Activated CD4-positive, alpha-beta T cell treated with anti-CD3 and anti-CD28 coated beads for 4 hours (primary cell): ENCODE results near the gene SLC6A17.

Experiments used
- DNase-seq, 2 donors: peaks; one replicate each; pipeline ENCODE4 v3.0.0-alpha.2; 2020

Gene SLC6A17

DNA sequence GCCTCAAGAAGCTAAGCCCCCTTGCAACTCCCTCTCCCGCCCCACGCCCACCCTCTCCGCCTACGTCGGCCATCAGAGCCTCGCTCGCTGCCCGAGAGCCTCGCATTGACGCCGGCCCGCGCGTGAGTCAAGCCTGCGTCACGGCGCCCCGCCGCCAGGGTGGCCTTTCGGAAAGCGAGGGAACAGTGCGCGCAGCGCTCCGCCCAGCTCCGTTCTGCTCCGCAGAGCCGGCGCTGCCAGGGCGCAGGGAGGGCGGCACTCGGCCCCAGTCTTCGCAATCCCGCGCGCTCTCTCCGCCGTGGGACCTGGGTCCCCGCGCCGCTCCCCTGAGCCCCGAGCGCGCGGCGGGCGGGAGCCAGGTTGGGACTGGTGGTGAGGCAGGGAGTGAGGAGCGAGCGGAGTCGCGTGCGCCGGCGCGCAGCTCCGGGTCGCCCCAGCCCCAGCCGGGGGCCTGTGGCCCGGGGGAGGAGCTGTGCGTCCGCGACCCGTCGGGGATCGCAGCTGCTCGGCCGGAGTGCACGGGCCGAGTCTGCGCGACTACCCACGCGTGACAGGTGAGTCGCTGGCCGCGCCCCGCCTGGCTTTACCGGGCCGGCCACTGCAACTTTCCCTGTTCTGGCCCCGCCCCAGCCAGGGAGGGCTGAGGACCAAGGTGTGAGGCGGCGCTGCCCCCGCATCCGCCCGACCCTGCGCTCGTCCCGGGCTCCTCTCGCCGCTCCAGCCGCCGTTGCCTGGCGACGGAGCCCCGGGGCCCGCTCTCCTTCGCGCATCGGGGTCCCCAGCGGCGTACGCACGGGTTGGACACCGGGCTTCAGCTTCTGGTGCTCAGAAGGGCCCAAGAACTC is at the start of gene SLC6A17:
Gene SLC6A17, plus strand, starts transcription at position 165 of the 845 bp plus-strand sequence. CDS start 16,436 bp downstream, outside the sequence.
- DNase-seq, result no peak

DNA sequence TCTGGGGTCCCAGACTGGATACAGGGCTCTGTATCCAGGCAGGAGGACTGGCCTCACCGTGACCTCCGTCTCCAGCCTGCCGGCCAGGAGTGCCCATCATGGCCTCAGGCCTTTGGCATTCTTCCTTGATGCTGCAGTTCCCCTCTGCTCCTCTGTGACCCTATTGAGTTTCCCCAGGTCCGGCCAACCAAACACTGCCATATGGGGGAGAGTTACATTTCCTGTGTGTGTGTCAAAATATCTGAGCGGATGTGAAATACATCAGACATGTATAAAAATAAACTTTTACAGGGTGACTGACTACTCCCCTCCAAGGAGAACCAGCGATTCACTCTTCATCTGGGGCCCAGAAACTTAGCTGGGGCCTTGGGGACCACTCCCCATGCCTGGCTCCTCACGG is 48.2 kb upstream of the SLC6A17 start:
- no peak for DNase-seq

DNA sequence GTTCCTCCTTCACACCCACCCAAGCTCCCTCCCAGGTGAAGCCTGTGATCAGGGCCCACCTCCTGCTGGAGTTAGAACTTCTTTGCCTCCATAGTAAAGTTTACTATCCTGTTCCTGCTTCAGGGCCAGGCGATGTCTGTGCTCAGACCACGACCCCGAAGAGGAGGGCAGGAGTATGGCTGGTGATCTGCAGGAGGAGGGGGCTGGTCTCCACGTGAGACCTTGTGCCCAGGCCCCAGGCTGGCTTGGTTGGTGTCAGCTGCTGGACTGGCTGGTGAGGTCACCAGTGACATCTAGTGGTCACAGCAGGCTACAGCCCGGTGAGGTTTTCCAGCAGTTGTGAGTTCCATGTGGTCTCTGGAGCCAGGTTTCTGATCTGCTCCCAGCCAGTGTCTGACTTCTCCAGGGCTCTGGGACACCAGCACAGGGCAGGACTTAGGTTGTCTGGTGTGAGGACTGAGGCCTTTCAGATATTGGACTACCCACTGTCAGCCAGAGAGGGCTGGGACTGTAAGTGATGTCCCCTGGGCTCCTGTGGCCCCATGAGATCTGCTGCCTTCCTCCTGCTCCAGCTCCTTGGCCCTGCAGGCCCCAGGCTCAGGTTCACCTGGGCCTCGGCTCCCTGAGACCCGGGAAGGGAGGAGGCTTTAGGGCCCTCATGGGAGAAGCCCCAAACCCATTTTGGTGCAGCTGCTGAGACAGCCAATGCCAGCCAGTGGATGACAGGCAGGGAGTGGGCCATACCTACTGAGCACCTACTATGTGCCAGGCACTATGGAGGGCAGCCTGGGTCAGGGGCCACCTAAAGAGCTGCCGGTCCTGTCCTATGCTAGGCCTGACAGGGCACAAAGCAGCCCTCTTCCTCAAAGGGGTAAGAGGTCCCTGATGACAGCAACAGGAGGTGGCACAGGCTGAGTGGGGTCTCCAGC is 44.0 kb upstream of the SLC6A17 start:
- peak; percentile 48 to 52 for DNase-seq

DNA sequence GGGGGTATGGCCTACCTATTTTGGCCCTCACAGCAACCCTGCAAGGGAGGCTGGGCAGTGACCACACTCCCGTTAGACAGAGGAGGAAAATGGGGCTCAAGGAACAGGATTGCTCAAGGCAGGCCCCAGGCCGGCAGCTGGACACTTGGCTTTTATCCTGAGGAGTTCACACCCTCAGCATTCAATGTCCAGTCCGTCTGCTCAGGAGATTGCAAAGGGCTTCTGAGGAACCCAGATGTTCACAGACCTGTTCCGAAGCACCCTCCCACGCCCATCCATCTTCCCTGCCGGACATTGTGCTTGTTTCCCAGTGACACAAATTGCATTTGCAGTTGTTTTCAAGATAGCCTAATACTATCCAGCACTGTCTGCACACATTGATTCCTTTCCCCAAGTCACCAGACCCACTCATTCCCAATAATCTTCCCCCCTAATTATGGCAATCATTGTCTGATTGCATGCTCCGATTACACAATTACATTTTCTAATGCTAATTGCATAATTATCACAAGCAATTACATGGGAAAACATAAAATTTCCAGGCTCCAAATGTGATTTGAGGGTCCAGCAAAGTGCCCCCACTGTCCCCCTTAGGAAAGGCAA is 42.3 kb upstream of the SLC6A17 start:
- DNase-seq, result no peak

DNA sequence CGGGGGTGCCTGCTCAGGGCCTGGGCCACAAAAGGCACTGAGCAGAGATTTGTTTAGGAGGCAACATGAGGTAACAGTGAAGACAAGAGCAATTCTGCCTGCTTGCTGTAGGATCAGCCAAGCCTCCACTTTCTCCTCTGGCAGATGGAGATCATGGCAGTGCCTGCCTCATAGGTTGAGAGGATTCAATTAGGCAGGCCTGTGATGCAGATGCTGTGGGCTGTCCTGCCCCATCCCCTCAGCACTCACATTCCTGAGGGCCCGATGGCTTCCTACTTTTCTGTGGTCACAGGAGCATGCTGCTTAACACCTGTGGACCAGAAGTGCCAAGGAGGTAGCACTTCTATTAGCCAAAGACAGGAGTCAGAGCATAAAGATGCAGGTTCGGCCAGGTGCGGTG is 39.2 kb upstream of the SLC6A17 start:
- DNase-seq, result no peak

DNA sequence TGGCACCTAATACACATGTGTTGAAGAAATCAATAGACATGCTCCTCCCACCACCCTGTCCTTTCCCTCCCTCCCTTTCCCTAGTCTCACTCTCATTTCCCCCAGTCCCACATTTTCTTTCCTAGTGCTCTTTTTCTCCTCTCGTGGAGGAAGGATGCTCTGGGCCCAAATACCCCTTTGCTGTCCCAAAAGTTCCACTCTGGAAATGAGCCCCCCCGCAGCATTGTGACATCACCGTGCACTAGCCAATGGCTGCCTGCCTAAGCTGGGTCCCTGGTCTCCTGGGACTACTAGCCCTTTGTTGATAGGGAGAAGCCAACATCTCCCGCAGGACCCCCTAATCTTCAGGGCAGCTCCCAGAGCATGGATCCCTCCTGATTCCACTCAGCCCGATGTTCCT is 38.2 kb upstream of the SLC6A17 start, which contains the start of gene UBL4B:
Gene UBL4B, plus strand, starts transcription at position 301 of the 400 bp plus-strand sequence. Its CDS starts 92 bp downstream, at position 393.
- DNase-seq, result no peak

DNA sequence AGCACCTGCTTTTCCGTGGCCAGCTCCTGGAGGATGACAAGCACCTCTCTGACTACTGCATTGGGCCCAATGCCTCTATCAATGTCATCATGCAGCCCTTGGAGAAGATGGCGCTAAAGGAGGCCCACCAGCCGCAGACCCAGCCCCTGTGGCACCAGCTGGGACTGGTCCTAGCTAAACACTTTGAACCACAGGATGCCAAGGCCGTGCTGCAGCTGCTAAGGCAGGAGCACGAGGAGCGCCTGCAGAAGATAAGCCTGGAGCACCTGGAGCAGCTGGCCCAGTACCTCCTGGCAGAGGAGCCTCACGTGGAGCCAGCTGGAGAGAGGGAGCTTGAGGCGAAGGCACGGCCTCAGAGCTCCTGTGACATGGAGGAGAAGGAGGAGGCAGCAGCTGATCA is 37.6 kb upstream of the SLC6A17 start:
- no peak for DNase-seq

DNA sequence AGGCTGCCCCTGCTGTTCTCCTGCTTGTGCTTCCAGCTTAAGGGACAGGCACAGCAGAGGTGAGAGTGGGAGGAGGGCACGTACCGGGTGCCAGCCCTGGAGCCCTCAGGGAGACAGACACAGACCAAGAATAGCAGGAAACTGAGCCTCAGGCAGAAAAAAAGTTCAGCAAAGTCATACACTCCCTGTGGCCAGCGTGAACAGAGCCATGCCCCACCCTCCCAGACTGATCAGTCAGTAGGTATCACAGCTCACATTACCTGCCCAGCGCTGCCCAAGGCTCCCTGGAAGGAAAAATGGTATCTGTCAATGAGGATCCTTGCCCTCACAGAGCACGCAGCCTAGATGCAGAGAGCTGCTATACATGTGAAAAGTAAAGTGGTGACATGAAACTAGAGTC is 36.7 kb upstream of the SLC6A17 start:
- DNase-seq, result no peak

DNA sequence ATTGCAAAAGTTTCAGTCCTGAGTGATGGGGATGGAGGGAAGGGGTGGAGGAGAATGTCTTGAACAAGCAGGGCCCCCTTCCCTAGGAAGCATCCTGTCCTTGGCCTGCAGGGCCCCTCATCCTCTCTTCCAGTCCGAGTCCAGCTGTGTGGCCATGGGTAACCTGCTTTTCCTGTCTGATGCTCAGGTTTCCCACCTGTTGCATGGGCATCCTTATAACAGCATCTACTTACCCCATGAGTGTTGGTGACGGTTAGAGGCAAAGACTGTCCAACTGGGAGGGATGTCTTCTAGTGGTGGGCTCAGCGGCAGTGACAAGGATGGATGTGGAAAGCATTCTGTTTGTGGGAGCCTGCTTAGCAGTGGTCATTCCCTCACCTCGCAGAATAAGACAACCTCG is 36.1 kb upstream of the SLC6A17 start:
- DNase-seq, result no peak

DNA sequence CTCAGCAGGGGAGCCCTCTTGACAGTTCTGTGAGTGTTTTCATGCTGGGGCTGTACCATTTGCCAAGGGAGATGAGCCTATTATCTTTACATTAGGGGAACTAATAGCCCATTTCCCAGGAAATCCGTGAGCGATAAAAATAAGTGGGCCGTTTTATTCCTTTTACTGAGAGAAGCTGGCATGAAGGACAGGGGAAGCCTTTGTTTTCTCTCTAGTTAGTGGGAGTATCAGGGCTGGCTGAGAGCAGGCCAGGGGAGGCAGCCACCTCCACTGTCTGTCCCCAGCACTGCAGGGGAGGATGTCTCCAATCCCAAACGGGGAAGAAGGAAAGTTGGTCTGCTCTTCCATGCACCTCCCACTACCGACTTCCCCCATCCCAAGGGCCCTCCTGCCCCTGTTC is 35.5 kb upstream of the SLC6A17 start:
- no peak for DNase-seq

DNA sequence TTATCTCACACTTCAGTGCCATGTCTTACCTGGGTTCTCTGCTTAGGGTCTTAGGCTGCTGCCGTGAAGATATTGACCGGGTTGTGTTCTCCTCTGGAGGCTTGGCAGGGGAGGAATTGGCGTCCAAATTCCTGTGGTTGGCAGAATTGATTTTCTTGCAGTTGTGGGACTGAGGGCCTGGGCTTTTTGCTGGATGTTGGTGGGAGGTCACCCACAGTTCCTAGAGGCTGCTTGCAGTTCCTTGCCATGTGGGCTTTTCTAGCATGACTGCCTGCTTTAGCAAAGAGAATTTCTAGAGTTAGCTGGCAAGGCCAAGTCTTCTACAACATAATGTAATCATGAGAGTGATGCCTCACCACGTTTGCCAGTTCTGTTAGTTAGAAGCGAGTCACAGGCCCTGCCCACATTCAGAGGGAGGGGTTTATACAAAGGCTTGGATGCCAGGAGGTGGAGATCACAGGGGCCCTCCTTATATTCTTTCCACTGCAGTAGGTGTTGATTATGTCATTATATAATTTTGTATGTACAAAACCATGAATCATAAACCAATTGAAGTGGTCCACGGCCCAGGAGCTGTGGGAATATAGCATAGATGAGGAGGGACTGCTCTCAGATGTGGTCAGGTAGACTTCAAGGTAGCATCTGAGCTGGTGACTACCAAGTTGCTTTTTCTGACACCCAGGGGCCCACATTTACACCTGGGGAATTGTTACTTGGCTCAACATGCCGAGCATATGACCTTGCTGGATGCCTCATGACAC is 31.5 kb upstream of the SLC6A17 start:
- DNase-seq, result peak in 1 of 2 donors; percentile 9

DNA sequence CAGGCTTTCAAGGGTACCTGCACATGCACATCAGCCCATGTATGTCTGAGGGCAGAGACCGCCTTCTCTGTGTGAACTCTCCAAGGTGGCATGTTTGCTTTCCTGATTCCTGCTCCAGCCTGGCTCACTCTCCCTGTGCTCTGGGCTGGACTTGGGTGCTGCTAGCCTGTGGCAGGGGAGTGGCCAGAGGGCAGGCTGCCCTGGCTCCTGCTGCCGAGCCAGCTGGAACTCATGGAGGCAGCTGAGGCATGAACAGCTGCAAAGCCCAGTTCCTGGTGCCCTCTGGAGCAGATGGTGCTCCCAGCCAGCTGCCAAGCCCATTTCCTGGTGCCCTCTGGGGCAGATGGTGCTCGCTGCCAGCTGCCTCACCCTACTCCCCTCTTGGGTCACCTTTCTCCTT is 30.5 kb upstream of the SLC6A17 start:
- no peak for DNase-seq

DNA sequence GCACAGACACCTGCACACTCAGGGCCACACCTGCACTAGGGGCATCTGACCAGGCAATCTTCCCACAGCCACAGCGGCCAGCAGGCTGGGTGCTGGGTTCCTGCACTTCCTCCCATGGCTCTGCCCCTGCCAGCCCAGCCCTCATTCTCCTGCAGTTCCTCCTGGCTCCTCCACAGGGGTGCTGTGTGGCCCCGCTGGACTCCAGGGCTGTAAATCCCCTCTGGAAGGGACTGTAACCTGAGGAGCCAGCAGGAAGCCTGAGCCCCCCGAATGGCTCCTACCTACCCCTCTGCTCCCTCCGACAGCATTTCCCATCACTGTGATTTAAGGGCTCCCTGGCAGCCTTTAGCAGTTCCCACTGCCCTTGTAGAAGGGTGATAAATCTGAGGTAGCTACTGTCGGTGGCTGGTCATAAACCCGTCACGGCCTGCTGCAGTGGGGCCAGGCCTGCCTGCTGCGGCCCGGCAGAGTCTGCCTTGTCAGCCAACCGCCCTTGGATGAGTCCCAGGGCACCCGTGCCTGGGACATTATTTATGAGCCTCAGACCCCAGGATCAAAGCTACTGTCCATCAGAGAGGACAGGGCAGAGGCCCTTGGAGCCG is 29.2 kb upstream of the SLC6A17 start:
- no peak for DNase-seq

DNA sequence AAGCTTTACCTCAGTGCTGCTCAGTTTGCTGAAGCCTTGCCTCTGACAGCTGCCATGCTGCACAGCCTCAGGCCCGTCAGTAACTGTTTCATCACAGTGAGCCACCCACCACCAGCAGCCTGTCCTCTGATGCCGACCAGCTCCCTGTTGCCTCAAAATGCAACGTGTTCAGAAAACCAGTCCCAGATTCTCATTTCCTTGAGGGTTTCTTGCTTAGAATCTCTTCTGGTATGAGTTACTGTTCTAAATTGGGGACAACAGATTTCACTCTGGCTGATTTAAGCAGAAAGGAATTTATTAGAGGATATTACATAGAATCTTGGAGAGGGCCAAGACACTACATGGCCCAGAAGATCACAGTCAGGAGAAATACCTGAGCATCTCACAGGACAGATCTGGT is 27.1 kb upstream of the SLC6A17 start:
- DNase-seq, result no peak

DNA sequence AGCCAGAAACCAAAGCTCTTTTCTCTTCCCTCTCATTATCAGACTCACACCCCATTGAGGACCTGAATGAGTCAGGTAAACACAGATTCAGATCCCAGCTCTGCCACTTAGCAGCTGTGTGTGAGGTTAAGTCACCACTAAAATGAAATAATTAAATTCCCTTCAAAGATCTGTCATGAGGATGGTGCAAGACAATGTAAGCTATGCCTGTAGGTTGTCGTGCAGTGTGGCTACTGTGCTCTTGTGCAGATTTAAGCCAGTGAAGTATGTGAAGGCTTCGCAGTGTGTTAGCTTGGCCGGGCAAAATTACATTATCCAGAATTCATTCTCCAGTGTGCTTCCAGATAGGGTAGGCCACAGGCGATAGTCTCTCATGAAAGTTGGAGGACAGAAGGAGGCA is 24.5 kb upstream of the SLC6A17 start:
- no peak for DNase-seq

DNA sequence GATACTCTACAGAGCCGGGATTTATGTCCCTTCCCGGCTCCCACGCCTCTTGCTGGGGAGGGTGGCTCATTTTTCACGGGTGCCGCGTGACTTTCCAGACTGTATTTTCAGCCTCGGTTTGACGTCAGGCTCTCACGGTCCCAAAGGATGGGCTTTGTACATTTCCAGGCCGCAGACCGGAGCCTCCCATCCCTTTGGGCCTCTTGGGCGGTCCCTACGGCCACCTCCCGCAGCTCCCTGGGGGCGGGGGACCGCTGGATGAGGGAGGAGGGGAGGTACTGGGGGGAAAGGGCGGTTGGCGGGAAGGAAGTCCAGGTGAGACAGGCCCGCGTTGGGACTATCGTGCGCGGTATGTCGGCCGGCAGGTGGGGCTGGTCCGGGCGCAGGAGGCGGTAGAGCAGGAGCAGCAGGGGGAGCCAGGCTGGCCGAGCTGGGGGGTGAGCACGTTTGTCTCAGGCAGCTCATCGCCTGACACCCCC is 20.1 kb upstream of the SLC6A17 start:
- DNase-seq, result no peak

DNA sequence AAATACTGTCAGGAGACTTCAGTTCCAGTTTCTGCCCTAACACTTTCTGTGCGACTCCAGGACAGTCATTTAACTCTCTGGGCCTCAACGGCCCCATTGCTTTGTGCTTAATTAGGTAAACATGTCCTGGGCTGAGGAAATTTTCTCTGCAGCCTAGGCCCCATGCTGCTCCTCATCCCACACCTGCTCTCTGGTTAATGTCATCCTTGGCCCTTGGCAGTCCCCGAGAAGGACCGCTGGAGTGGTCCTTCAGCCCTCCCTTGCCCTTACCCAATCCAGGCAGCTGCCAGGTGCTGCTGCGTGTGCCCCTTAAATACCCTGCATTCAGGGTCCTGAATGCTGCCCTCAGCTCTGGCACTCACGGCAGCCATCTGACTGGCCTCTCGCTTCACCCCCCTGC is 19.3 kb upstream of the SLC6A17 start:
- DNase-seq, result no peak

DNA sequence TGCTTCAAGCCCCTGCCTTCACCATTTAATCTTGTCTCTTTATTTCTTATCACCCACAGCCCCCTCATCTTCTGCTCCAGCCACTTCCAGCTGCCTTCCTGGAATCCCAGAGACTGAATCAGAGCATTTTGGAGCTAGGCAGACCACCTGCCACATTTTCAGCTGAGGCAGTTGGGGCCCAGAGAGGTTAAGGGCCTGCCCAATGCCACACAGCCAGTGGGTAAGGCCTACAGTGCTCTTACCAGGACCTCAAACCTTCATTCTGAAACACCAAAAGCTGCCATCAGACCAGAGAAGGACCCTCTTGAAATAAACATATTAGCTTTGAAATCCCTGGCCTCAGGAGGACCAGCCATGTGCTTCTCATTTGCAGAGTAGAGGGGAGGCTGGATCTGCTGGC is 17.6 kb upstream of the SLC6A17 start:
- DNase-seq, result no peak

DNA sequence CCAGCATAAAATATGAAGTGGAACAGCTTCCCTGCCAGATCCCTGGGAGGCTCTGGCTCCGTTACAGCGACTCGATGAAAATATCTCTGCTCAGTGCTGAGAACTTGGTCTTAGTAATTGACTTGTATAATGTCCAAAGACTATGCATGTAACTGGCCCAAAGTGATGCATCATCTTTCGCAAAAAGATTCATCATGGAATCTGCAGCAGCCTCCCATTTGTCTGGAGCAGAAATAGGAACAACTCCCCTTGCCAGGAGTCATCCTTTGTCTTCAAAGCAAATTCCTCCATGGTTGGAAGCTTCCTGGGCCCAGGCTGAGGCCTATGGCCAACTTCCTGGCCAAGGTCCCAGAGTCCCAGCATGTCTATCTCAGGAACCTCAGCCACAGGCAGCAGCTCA is 16.9 kb upstream of the SLC6A17 start:
- DNase-seq, result no peak

DNA sequence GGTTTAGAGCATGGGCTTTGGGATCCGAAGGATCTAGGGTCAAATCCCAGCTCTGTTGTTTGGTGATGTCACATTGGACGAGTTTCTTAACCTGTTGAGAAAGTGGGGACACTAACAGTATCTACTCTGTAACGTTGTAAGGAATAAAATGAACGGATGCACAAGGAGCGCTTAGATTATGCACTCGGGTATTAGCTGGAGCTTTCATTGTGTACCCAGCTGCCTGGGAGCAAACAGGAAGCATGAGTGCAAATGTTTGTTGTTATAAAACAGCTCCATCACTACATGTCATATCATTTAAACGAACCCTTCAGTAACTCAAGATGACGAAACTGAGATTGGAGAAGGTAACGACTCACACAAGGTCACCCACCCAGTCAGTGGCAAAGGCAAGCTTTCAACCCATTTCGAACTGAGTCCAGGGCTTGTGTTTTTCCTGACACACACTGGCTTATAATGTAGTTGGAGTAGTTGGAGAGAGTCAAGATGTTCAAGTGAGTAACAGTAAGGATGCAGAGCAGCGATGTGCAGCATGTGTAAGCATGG is 16.2 kb upstream of the SLC6A17 start:
- DNase-seq, result no peak

DNA sequence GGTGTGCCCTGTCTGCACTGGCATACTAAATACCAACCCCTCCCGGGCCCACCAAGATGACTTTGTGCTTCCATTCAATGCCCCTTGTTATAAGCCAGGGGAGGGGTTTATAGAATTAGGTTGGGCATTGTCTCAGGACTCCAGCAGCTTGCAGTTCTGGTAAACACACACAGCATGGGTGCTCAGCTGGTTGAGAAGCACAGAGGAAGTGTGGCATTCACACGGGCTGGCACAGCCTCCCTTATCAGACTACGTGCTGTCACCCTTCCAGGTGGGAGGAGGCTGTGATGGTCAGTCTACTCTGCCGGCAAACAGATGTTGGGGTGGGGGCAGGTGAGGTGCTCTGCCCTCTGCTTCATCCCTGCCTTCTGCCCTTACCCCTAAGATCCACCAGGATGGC is 15.0 kb upstream of the SLC6A17 start:
- no peak for DNase-seq

DNA sequence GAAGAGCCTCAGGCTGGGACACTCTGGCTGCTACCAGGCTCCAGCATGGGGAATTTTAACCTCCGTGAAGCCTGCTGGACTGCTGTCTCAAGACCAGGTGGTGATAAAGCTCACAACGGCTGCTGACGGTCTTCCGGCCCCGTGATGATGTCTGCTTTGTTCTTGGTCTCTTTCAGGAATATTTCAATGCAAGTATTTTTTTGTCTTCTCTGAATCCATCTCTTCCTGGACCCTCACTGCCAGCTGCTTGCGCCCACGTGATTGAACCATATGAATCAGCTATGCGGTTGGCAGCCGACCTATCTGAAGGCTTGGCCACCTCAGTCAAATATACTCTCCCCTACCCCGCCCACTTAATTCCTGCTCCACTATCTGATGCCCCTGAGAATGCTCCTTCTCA is 14.6 kb upstream of the SLC6A17 start:
- DNase-seq, result no peak
